Measurements from ENCODE around the gene TAS1R3.

Gene TAS1R3

GRCh38 chr1:1291023-1291528 lies 40.0 kb upstream of the TAS1R3 start:
- no peak for DNase-seq (ENCODE audit: low read depth)
- H3K4me3 ChIP-seq (ENCODE audit: low read depth, low read length) = no peak overlapping the region
- in situ Hi-C loops (cut with HindIII; ENCODE audit: low sequenced_read_pairs) = loop anchor here (25.0 kb wide), 1 partner anchor 154 kb away; no protein-coding TSS in a partner anchor
- no peak for TF ChIP-seq CTCF (IDR thresholded peaks at IDR 0.05; ENCODE audit: low read depth, low read length, missing control alignments)

- in situ Hi-C loops (cut with HindIII; ENCODE audit: low sequenced_read_pairs) = loop anchor here (25.0 kb wide), 1 partner anchor 154 kb away; no protein-coding TSS in a partner anchor
- H3K4me3 ChIP-seq (ENCODE audit: low read depth, low read length) = no peak overlapping the region
These were observed 39.3 kb upstream of the TAS1R3 start for GRCh38 chr1:1291548-1292441.

GRCh38 chr1:1292442-1292779 lies 38.7 kb upstream of the TAS1R3 start:
- no peak for DNase-seq (ENCODE audit: low read depth)
- H3K4me3 ChIP-seq (ENCODE audit: low read depth, low read length) = no peak overlapping the region
- in situ Hi-C loops (cut with HindIII; ENCODE audit: low sequenced_read_pairs) = loop anchor here (25.0 kb wide), 1 partner anchor 155 kb away; no protein-coding TSS in a partner anchor
- no peak for TF ChIP-seq CTCF (IDR thresholded peaks at IDR 0.05; ENCODE audit: low read depth, low read length, missing control alignments)

More at GRCh38 chr1:1291548-1292441, 39.3 kb upstream of the TAS1R3 start:
- peak; percentile 33 for DNase-seq (ENCODE audit: low read depth)
- peak; percentile 56 for TF ChIP-seq CTCF (IDR thresholded peaks at IDR 0.05; ENCODE audit: low read depth, low read length, missing control alignments)

GRCh38 chr1:1292851-1293250 lies 38.2 kb upstream of the TAS1R3 start:
- TF ChIP-seq CTCF (IDR thresholded peaks at IDR 0.05; ENCODE audit: low read depth, low read length, missing control alignments) = no peak
- DNase-seq (ENCODE audit: low read depth) = no peak
- H3K4me3 ChIP-seq (ENCODE audit: low read depth, low read length) = no peak overlapping the region
- in situ Hi-C loops (cut with HindIII; ENCODE audit: low sequenced_read_pairs) = loop anchor here (25.0 kb wide), 1 partner anchor 156 kb away; no protein-coding TSS in a partner anchor

GRCh38 chr1:1293263-1294249 lies 37.5 kb upstream of the TAS1R3 start:
- no peak for DNase-seq (ENCODE audit: low read depth)
- TF ChIP-seq CTCF (IDR thresholded peaks at IDR 0.05; ENCODE audit: low read depth, low read length, missing control alignments) = no peak
- in situ Hi-C loops (cut with HindIII; ENCODE audit: low sequenced_read_pairs) = loop anchor here (25.0 kb wide), 1 partner anchor 156 kb away; no protein-coding TSS in a partner anchor
- no peak overlapping the region for H3K4me3 ChIP-seq (ENCODE audit: low read depth, low read length)
